ENCODE results near the gene PDF. TPM values are rescaled to one million over a fixed set of nuclear protein-coding genes. Genes with fewer than 3 reads are reported as not detected.

The PDF gene
- total and polyA plus RNA-seq, 2 of the 13 experiments (the other 11 are each of a cell fraction or from before 2014, with no cell fraction given) = 12.4 to 48.8 TPM

DNA sequence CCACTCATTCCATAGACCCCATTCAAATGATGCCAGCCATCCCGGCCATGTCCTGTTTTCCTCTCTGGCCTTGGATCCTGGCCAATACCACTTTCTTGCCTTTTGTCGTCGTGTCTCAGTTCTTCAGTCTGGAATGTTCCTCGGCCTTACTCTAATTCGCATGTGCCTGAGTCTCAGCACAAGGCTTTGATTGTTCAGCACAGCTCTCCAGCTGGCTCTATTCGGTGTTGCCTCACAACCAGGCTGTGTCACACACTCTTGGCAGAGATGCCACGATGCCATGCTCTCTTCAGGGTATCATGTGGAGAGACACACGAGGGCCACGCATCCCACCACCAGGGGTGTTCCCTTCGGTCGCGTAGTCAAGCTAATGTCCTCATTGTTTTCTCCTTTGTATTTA lies 21.1 kb downstream of the PDF start:
- ATAC-seq (no peak), FAIRE-seq (no peak), DNase-seq (ENCODE audit: low spot score) (no peak)
- in situ Hi-C loops (cut with HindIII; ENCODE audit: extremely low pct_ligation_motif_present, low pct_unique_long_range_greater_than_20kb) (no loop called here), intact Hi-C loops (cut with micrococcal nuclease; ENCODE audit: unreplicated experiment) (no loop called here)
- no TSS peak for BruUV-seq (replicated peaks)
- 0 out of 2 replicates have a peak, but pooled peaks cover 4% of the 10 kb centered on the region for H4K20me1 ChIP-seq (ENCODE audit: insufficient read depth, low read length)
- ChIA-PET CTCF (ENCODE audit: low intra/inter-chr PET ratio, low total read pairs) (no interaction called here), POLR2A (no interaction called here)
- H2AFZ ChIP-seq (ENCODE audit: low read length) = no peak overlapping the region
- no peak for TF ChIP-seq TCF12 (IDR thresholded peaks at IDR 0.05)
- no peak for TF ChIP-seq TCF12 (CRISPR knock-in tag; IDR thresholded peaks at IDR 0.05)
- TF ChIP-seq, protein P1, sequence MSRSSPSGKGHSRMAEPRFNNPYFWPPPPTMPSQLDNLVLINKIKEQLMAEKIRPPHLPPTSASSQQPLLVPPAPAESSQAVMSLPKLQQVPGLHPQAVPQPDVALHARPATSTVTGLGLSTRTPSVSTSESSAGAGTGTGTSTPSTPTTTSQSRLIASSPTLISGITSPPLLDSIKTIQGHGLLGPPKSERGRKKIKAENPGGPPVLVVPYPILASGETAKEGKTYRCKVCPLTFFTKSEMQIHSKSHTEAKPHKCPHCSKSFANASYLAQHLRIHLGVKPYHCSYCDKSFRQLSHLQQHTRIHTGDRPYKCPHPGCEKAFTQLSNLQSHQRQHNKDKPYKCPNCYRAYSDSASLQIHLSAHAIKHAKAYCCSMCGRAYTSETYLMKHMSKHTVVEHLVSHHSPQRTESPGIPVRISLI (CRISPR knock-in tag; IDR thresholded peaks at IDR 0.05; ENCODE audit: borderline replicate concordance) = 0 out of 2 replicates have a peak, but pooled peaks have one; percentile 3
- TF ChIP-seq NRL (CRISPR knock-in tag; IDR thresholded peaks at IDR 0.05; ENCODE audit: borderline replicate concordance) = peak; percentile 75; the same call in 1 of the 2 replicates
- TF ChIP-seq RBM22 (optimal IDR thresholded peaks at IDR 0.05; ENCODE audit: low read length) = peak; percentile 34
- TF ChIP-seq TOE1 (CRISPR knock-in tag; IDR thresholded peaks at IDR 0.05) = no peak
- no peak overlapping the region for H3K4me3 ChIP-seq (replicated peaks in 1 of 3; ENCODE audit: insufficient read depth in 1 of 3, low read depth in 2 of 3, low read length in 3 of 3)
- no peaks in the 10 kb centered on the region for H3K27me3 ChIP-seq (ENCODE audit: control insufficient read depth in 1 of 2, insufficient read depth in 2 of 2, low read length in 2 of 2)
- H3K27ac ChIP-seq (ENCODE audit: extremely low read length, insufficient read depth, low read length) = no peak overlapping the region
- peaks cover 0 to 3% of the 10 kb centered on the region in 2 experiments; a peak in 2 of 5 replicates for H3K36me3 ChIP-seq (replicated peaks in 1 of 2; ENCODE audit: control insufficient read depth in 1 of 2, insufficient read depth in 2 of 2, low read length in 2 of 2)
- H3K9me3 ChIP-seq (ENCODE audit: low read length) = no peaks in the 10 kb centered on the region
- WGBS (ENCODE audit: low lambda C conversion rate) = 95% methylated on average over 12 of the region's 12 CpGs
- peaks cover 17% of the 10 kb centered on the region for H3K79me2 ChIP-seq (ENCODE audit: insufficient read depth, low read length)
- no peak overlapping the region for H3K9ac ChIP-seq (ENCODE audit: insufficient read depth, low read depth, low read length)
- H3K4me2 ChIP-seq (ENCODE audit: low read depth, low read length) = no peak overlapping the region
- H3K4me1 ChIP-seq (ENCODE audit: insufficient read depth, low read length) = peaks cover 26% of the 10 kb centered on the region

DNA sequence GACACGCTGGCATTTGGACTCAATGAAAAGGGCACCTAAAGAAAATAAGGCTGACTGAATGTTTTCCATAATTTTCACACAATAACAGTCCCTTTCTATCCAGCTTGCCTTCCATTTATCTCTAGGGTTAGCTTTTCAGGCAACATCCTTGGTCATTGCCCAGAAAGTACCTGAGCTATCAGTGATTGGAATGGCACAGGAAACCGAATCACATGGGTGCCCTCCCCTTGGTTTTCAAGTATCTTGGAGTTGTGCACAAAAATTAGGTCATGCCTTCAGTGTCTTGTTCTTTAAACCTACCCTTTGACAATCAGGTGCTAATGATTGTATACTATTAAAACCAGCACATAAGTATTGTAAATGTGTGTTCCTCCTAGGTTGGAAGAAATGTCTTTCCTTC lies 22.5 kb downstream of the PDF start:
- Histone ChIP-seq H4K20me1 (ENCODE audit: insufficient read depth, low read length) (0 out of 2 replicates have a peak, but pooled peaks cover 4% of the 10 kb centered on the region), H3K9ac (ENCODE audit: insufficient read depth, low read depth, low read length) (no peak overlapping the region), H3K9me3 (ENCODE audit: low read length) (no peaks in the 10 kb centered on the region), H3K4me1 (ENCODE audit: insufficient read depth, low read length) (peaks cover 17% of the 10 kb centered on the region), H3K4me3 (replicated peaks in 1 of 3; ENCODE audit: insufficient read depth in 1 of 3, low read depth in 2 of 3, low read length in 3 of 3) (no peak overlapping the region), H2AFZ (ENCODE audit: low read length) (no peak overlapping the region), H3K4me2 (ENCODE audit: low read depth, low read length) (no peak overlapping the region), H3K27me3 (ENCODE audit: control insufficient read depth in 1 of 2, insufficient read depth in 2 of 2, low read length in 2 of 2) (no peaks in the 10 kb centered on the region), H3K79me2 (ENCODE audit: insufficient read depth, low read length) (peaks cover 8% of the 10 kb centered on the region), H3K27ac (ENCODE audit: extremely low read length, insufficient read depth, low read length) (no peak overlapping the region), H3K36me3 (replicated peaks in 1 of 2; ENCODE audit: control insufficient read depth in 1 of 2, insufficient read depth in 2 of 2, low read length in 2 of 2) (peaks cover 0 to 2% of the 10 kb centered on the region in 2 experiments; a peak in 2 of 5 replicates)
- intact Hi-C loops (cut with micrococcal nuclease; ENCODE audit: unreplicated experiment) (no loop called here), in situ Hi-C loops (cut with HindIII; ENCODE audit: extremely low pct_ligation_motif_present, low pct_unique_long_range_greater_than_20kb) (no loop called here)
- ChIA-PET POLR2A (no interaction called here), CTCF (ENCODE audit: low intra/inter-chr PET ratio, low total read pairs) (no interaction called here)
- FAIRE-seq = no peak
- no peak for DNase-seq (ENCODE audit: low spot score)
- ATAC-seq = no peak
- BruUV-seq (replicated peaks) = no TSS peak
- WGBS (ENCODE audit: low lambda C conversion rate) = 80% methylated on average over 2 of the region's 2 CpGs
- TF ChIP-seq, protein P2, sequence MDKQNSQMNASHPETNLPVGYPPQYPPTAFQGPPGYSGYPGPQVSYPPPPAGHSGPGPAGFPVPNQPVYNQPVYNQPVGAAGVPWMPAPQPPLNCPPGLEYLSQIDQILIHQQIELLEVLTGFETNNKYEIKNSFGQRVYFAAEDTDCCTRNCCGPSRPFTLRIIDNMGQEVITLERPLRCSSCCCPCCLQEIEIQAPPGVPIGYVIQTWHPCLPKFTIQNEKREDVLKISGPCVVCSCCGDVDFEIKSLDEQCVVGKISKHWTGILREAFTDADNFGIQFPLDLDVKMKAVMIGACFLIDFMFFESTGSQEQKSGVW (CRISPR knock-in tag; IDR thresholded peaks at IDR 0.05; ENCODE audit: borderline replicate concordance) = no peak
- TF ChIP-seq, protein P3, sequence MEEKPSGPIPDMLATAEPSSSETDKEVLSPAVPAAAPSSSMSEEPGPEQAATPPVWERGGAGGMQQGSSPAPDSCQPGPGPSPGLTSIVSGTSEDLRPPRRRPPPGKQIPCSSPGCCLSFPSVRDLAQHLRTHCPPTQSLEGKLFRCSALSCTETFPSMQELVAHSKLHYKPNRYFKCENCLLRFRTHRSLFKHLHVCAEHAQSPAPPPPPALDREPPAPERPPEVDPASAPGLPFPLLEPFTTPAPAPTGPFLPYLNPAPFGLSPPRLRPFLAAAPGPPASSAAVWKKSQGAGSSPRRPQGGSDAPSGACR (CRISPR knock-in tag; IDR thresholded peaks at IDR 0.05) = no peak
- TF ChIP-seq, protein P4, sequence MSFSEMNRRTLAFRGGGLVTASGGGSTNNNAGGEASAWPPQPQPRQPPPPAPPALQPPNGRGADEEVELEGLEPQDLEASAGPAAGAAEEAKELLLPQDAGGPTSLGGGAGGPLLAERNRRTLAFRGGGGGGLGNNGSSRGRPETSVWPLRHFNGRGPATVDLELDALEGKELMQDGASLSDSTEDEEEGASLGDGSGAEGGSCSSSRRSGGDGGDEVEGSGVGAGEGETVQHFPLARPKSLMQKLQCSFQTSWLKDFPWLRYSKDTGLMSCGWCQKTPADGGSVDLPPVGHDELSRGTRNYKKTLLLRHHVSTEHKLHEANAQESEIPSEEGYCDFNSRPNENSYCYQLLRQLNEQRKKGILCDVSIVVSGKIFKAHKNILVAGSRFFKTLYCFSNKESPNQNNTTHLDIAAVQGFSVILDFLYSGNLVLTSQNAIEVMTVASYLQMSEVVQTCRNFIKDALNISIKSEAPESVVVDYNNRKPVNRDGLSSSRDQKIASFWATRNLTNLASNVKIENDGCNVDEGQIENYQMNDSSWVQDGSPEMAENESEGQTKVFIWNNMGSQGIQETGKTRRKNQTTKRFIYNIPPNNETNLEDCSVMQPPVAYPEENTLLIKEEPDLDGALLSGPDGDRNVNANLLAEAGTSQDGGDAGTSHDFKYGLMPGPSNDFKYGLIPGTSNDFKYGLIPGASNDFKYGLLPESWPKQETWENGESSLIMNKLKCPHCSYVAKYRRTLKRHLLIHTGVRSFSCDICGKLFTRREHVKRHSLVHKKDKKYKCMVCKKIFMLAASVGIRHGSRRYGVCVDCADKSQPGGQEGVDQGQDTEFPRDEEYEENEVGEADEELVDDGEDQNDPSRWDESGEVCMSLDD (CRISPR knock-in tag; IDR thresholded peaks at IDR 0.05; ENCODE audit: borderline replicate concordance) = no peak
- TF ChIP-seq, protein P5, sequence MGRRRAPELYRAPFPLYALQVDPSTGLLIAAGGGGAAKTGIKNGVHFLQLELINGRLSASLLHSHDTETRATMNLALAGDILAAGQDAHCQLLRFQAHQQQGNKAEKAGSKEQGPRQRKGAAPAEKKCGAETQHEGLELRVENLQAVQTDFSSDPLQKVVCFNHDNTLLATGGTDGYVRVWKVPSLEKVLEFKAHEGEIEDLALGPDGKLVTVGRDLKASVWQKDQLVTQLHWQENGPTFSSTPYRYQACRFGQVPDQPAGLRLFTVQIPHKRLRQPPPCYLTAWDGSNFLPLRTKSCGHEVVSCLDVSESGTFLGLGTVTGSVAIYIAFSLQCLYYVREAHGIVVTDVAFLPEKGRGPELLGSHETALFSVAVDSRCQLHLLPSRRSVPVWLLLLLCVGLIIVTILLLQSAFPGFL (CRISPR knock-in tag; IDR thresholded peaks at IDR 0.05) = no peak
- no peak for TF ChIP-seq ZC3H4 (CRISPR knock-in tag; IDR thresholded peaks at IDR 0.05; ENCODE audit: borderline replicate concordance)
- TF ChIP-seq ARNTL (CRISPR knock-in tag; IDR thresholded peaks at IDR 0.05) = no peak
